Fibroblast of pulmonary artery (primary cell): Measurements from ENCODE around the gene MAGI2.

Experiments used
- DNase-seq: peaks from one replicate; pipeline ENCODE4 v3.0.0-alpha.2; 2010; ENCODE audit warnings: low read depth
- H3K4me3 ChIP-seq: replicated peaks from 2 replicates; pipeline ENCODE4 v1.5.1; 2011; ENCODE audit warnings: low read depth, mild to moderate bottlenecking, control low read depth, low read length, moderate library complexity
- CTCF ChIP-seq: IDR thresholded peaks from 2 replicates; pipeline ENCODE4 v1.5.1; 2011; ENCODE audit warnings: mild to moderate bottlenecking, control low read depth, low read length, inconsistent platforms; ENCODE audit errors: missing control alignments

Gene MAGI2

GRCh38 chr7:78225534-78225933 lies 1227.9 kb downstream of the MAGI2 start:
- peak; percentile 6 for DNase-seq
- H3K4me3 ChIP-seq, result no peak overlapping the region
- TF ChIP-seq CTCF, result no peak

GRCh38 chr7:78224923-78225322 lies 1228.5 kb downstream of the MAGI2 start:
- no peak for DNase-seq
- H3K4me3 ChIP-seq, result no peak overlapping the region
- TF ChIP-seq CTCF, result no peak

- DNase-seq, result no peak
- TF ChIP-seq CTCF, result no peak
- no peak overlapping the region for H3K4me3 ChIP-seq
These were observed 1229.9 kb downstream of the MAGI2 start for GRCh38 chr7:78223598-78223997.

- DNase-seq, result peak; percentile 26
- TF ChIP-seq CTCF, result no peak
- H3K4me3 ChIP-seq, result no peak overlapping the region
These were observed 1231.3 kb downstream of the MAGI2 start for GRCh38 chr7:78222001-78222751.

- no peak for TF ChIP-seq CTCF
- DNase-seq, result no peak
- no peak overlapping the region for H3K4me3 ChIP-seq
These were observed 1232.7 kb downstream of the MAGI2 start for GRCh38 chr7:78220754-78221153.

GRCh38 chr7:78218876-78219275 lies 1234.6 kb downstream of the MAGI2 start:
- H3K4me3 ChIP-seq, result no peak overlapping the region
- DNase-seq, result no peak
- TF ChIP-seq CTCF, result no peak

GRCh38 chr7:78218051-78218450 lies 1235.4 kb downstream of the MAGI2 start:
- no peak for DNase-seq
- no peak overlapping the region for H3K4me3 ChIP-seq

More at GRCh38 chr7:78218051-78218450, 1235.4 kb downstream of the MAGI2 start:
- TF ChIP-seq CTCF, result no peak
